ENCODE data around the gene ADAMTS17.

Gene ADAMTS17

GRCh38 chr15:100193277-100193860 is 148.4 kb downstream of the ADAMTS17 start:
- no peak for DNase-seq

DNA sequence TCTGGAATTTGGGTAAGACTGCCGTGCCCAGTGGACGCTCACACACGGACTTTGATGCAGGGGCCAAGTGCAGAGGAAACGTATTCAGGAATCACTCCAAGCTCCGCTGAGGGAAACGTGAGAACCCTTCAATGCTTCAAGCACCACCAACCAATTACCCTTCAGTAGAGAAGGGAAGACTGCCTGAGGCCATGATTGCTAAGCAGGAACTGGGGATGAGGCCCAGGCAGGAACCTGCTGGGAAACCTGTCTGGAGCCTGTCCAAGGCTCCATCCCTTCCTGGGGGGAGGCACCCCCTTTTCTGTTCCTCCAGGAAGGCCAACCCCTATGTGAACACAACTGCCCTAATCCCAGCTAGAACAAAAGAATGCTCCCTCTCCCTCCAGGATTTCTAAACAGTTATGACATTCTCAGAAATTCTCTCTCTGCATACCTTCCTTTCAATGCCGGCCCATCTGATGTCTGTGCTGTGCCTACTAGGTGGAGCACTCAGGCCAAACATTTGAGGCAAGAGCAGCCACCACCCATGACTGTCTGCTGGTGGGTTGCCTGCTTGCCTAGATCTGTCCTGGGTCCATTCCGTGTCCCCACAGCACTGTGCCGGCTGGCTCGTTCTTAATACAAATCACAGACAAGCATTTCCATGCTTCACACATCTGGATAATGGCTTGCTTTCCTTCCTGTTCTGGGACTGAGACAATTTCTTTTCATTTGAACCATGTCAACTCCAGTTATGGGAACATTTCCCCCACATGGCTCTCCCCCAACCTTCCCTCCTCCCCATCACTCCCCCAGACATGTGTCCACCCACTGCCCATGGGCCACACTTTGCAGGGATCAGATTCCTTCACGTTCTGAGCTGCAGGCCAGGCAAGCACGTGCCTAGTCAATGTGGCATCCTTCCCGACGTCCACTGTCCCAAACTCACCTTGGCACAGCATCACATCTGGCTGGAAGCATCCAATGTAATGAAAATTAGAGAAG is 149.4 kb downstream of the ADAMTS17 start:
- no peak for DNase-seq

GRCh38 chr15:100191161-100191560 is 150.6 kb downstream of the ADAMTS17 start:
- no peak for DNase-seq

GRCh38 chr15:100190675-100191074 is 151.1 kb downstream of the ADAMTS17 start:
- DNase-seq, result no peak

- DNase-seq, result no peak
Observed at GRCh38 chr15:100189849-100190248, 151.9 kb downstream of the ADAMTS17 start.

DNA sequence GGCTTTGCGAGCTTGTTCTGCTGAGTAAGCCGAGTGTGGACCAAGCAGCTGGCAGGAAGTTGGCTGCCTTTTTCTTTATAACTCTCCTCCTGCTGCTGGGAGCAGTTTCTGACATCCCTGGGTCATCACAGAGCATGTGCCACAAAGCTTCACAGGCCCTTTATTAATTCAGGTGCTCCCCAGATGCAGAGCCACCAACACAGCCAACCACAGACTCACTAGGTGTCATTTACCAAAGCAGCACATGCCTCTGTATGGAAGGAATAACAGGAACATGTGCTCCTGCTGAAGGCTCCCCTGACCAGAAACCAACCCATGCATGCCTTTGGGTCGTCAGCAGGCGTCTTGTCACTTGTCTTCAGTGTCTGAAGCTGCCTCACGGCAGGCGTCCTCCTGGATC is 152.5 kb downstream of the ADAMTS17 start:
- no peak for DNase-seq

GRCh38 chr15:100187677-100188076 is 154.1 kb downstream of the ADAMTS17 start:
- DNase-seq, result no peak

- DNase-seq, result no peak
Observed at GRCh38 chr15:100186960-100187359, 154.8 kb downstream of the ADAMTS17 start.

GRCh38 chr15:100186366-100186765 is 155.4 kb downstream of the ADAMTS17 start:
- no peak for DNase-seq

GRCh38 chr15:100183921-100184495 is 157.8 kb downstream of the ADAMTS17 start:
- DNase-seq, result no peak

DNA sequence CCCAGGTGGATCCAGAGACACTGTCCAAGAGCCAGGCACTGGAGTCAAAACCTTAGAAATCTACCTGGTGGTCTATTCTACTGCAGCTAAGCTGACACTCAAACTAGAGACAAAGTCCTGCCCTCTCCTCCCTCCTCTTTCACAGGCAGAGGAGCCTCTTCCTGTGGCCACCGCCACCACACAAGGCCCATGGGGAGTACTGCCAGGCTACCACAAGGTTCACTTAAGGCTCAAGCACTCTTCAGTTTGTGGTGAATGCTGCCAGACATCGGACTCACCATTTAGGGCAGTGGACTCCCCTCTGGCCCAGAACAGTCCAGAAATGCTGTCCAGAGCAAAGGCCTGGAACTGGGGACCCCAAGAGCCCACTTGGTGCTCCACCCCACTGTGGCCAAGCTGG is 160.9 kb downstream of the ADAMTS17 start:
- DNase-seq, result no peak

- DNase-seq, result no peak
Observed at GRCh38 chr15:100175406-100176114, 166.2 kb downstream of the ADAMTS17 start.

- DNase-seq, result no peak
Observed at GRCh38 chr15:100174904-100175275, 166.9 kb downstream of the ADAMTS17 start.

DNA sequence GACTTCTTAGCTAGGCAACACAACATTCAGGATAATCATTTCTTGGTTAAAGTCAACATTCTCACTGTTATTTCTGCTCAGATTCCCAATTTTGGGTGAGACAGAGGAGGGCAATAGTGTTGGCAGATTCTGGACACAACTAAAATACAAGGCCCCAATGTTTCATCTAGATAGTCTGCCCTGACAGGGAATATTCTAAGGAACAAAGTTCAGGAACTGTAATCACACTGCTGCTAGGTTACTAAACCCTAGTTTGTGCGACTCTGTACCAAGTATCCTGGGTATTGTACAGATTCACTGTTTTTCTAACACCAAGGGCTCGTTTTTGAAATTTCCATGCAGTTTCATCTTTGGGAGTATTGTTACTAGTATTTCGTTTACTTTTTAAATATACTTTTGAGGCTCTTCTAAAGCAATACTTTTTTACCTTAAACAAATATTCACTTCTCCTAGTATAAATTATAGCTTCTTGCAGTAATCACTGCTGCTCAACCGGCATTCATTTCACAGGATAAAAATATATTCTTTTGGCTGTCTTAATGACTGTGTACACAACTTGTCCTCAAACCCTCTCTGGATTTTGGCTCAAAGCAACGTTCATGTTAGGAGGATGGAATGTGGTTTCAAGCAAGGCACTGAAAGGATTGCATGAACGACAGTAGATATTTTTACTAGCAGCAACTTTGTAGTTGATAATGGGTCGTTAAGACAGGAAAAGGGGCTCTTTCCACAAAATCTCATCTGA is 167.4 kb downstream of the ADAMTS17 start:
- no peak for DNase-seq

GRCh38 chr15:100172356-100173024 is 169.3 kb downstream of the ADAMTS17 start:
- DNase-seq, result no peak

GRCh38 chr15:100171411-100171810 is 170.4 kb downstream of the ADAMTS17 start:
- no peak for DNase-seq

DNA sequence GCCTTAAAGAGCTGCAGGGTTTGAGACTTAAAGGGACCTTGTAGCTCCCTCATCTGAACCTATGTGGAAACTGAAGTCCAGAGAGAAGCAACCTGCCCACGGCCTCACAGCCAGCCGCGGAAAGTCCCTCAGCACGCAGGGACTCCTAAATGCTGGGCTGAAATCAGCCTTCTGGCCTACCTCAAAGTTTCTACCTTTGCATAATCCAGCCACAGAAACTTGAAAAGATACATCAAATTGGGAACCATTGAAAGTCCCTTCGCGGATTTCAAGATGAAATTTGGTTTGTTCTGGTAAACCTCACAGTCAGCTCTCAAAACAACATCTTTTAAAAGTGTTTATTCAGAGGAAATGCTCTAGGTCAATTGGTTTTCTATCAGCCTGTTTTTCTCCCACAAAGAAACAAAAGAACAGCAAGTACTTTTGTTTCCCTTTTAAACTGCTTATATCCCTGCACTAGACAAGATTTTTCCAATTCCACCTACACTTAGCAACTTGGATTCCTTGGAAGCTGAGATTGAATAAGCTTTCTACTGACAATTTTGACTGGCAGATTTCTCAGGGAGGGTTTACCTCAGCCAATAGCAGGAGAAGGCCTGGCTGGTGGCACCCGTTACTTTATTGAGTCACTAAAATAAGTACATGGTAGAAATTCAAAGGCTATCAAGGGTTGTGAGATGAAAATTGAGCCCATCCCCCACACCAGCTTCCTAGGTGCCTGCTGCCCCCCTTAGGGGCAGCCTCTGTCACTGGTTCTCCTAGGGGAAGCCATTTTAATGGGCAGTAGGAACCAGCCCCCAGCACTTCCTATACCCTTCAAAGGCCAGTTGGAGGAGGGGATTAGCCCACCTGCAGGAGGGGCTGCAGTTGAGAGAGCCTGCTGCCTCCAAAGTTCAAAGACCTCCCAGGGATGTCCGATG is 171.2 kb downstream of the ADAMTS17 start:
- no peak for DNase-seq

- DNase-seq, result no peak
Observed at GRCh38 chr15:100169615-100170290, 172.0 kb downstream of the ADAMTS17 start.

GRCh38 chr15:100168787-100169186 is 173.0 kb downstream of the ADAMTS17 start:
- no peak for DNase-seq

DNA sequence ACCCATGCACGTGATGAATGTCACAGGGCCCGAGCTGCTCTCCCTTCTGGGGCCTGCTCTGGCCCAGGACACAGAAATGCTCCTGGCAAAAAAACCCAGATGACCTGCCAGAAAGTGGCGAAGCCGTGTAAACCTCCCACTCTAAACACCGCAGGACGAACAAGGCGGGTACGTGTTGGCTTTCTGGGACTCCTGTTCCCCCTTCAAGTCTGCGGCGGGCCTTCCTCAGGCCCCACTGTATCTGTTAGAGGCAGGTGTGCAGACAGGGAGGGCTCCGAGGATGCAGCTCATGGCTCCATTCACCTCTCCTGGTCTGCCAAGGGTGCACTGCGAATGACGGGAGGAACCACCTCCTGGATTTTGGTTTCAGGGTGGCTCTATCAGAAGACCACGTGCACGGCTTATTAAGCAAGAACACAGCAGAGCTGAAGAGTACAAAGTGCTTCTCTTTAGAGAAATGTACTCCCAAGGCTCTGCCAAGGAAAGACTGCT is 173.8 kb downstream of the ADAMTS17 start:
- DNase-seq, result no peak
